ENCODE measurements around the gene MFSD1. TPM values are rescaled to one million over a fixed set of nuclear protein-coding genes. Genes with fewer than 3 reads are reported as not detected.

MFSD1 gene
- total and polyA plus RNA-seq, 2 of the 13 experiments (the other 11 are each of a cell fraction or from before 2014, with no cell fraction given): 17.3 to 37.9 TPM

DNA sequence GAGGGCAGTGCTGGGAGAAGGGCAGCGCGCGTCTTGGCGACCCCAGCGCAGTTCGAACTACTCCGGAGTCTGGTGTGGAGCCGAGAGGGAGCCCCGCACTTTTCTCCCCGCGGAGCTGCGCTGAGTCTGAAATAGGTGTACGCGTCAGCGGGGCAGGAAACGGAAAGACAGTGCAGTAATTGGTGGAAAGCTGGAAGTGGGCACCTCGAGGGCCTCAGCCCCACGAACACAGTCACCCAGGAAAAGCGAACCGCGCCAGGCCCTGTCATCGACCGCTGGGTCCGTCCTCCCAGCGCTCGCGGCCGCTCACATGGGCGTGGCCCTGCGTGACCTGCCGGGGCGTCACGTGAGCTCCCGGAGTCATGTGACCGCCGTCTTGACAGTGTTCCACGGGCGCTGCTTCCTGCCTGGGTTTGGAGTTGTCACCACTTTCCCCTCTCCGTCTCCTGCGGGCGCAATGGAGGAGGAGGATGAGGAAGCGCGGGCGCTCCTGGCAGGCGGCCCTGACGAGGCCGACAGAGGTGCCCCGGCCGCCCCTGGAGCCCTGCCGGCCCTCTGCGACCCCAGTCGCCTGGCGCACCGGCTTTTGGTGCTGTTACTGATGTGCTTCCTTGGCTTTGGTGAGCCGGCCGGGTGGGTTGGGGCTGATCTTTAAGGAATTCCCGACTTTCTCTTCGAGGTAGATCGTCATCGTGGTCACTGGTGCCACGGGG is at the start of gene MFSD1 (continued):
- TF ChIP-seq ZFP62 (CRISPR knock-in tag; IDR thresholded peaks at IDR 0.05) (0 out of 2 replicates have a peak, but pooled peaks have one; percentile 8), XBP1 (CRISPR knock-in tag; IDR thresholded peaks at IDR 0.05) (no peak), ZNF260 (CRISPR knock-in tag; IDR thresholded peaks at IDR 0.05; ENCODE audit: borderline replicate concordance, low read depth) (no peak), KDM5A (IDR thresholded peaks at IDR 0.05; ENCODE audit: borderline replicate concordance, low read length) (peak; percentile 94), ZNF839 (CRISPR knock-in tag; IDR thresholded peaks at IDR 0.05; ENCODE audit: borderline replicate concordance) (no peak), ZNF333 (CRISPR knock-in tag; IDR thresholded peaks at IDR 0.05; ENCODE audit: borderline replicate concordance) (no peak), PHF8 (CRISPR knock-in tag; IDR thresholded peaks at IDR 0.05) (peak; percentile 89), KDM2A (CRISPR knock-in tag; IDR thresholded peaks at IDR 0.05; ENCODE audit: borderline replicate concordance, low read depth) (peak; percentile 98), KLF15 (CRISPR knock-in tag; IDR thresholded peaks at IDR 0.05; ENCODE audit: borderline replicate concordance) (no peak; the same call in 1 of the 2 replicates), ZNF282 (IDR thresholded peaks at IDR 0.05; ENCODE audit: partially characterized antibody) (no peak), CBX1 (IDR thresholded peaks at IDR 0.05; ENCODE audit: low read depth) (peak; percentile 81), ZNF224 (CRISPR knock-in tag; IDR thresholded peaks at IDR 0.05) (0 out of 2 replicates have a peak, but pooled peaks have one; percentile 51), ZSCAN29 (CRISPR knock-in tag; conservative IDR thresholded peaks at IDR 0.05) (no peak), SAFB2 (CRISPR knock-in tag; IDR thresholded peaks at IDR 0.05; ENCODE audit: borderline replicate concordance, low read depth) (no peak), ZNF777 (CRISPR knock-in tag; IDR thresholded peaks at IDR 0.05) (peak; percentile 61; the same call in 1 of the 2 replicates), HDAC6 (IDR thresholded peaks at IDR 0.05; ENCODE audit: low read depth, low read length) (no peak), THAP8 (CRISPR knock-in tag; IDR thresholded peaks at IDR 0.05; ENCODE audit: borderline replicate concordance) (no peak), CCDC6 (CRISPR knock-in tag; IDR thresholded peaks at IDR 0.05) (peak; percentile 62; the same call in 1 of the 2 replicates), ASH2L (IDR thresholded peaks at IDR 0.05; ENCODE audit: insufficient read length, low read depth, low read length) (no peak), ZMYM2 (CRISPR knock-in tag; IDR thresholded peaks at IDR 0.05) (no peak; the same call in 1 of the 2 replicates), ZNF607 (CRISPR knock-in tag; IDR thresholded peaks at IDR 0.05; ENCODE audit: borderline replicate concordance) (no peak), ZNF557 (CRISPR knock-in tag; IDR thresholded peaks at IDR 0.05) (peak; percentile 72; the same call in 1 of the 2 replicates), ZNF678 (CRISPR knock-in tag; IDR thresholded peaks at IDR 0.05) (no peak), HNRNPLL (IDR thresholded peaks at IDR 0.05; ENCODE audit: low read depth, low read length, poor library complexity, severe bottlenecking) (peak; percentile 73)
- TF ChIP-seq, protein P1, sequence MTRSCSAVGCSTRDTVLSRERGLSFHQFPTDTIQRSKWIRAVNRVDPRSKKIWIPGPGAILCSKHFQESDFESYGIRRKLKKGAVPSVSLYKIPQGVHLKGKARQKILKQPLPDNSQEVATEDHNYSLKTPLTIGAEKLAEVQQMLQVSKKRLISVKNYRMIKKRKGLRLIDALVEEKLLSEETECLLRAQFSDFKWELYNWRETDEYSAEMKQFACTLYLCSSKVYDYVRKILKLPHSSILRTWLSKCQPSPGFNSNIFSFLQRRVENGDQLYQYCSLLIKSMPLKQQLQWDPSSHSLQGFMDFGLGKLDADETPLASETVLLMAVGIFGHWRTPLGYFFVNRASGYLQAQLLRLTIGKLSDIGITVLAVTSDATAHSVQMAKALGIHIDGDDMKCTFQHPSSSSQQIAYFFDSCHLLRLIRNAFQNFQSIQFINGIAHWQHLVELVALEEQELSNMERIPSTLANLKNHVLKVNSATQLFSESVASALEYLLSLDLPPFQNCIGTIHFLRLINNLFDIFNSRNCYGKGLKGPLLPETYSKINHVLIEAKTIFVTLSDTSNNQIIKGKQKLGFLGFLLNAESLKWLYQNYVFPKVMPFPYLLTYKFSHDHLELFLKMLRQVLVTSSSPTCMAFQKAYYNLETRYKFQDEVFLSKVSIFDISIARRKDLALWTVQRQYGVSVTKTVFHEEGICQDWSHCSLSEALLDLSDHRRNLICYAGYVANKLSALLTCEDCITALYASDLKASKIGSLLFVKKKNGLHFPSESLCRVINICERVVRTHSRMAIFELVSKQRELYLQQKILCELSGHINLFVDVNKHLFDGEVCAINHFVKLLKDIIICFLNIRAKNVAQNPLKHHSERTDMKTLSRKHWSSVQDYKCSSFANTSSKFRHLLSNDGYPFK (CRISPR knock-in tag; IDR thresholded peaks at IDR 0.05; ENCODE audit: borderline replicate concordance): peak; percentile 69; the same call in 1 of the 2 replicates
- TF ChIP-seq, protein P2, sequence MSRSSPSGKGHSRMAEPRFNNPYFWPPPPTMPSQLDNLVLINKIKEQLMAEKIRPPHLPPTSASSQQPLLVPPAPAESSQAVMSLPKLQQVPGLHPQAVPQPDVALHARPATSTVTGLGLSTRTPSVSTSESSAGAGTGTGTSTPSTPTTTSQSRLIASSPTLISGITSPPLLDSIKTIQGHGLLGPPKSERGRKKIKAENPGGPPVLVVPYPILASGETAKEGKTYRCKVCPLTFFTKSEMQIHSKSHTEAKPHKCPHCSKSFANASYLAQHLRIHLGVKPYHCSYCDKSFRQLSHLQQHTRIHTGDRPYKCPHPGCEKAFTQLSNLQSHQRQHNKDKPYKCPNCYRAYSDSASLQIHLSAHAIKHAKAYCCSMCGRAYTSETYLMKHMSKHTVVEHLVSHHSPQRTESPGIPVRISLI (CRISPR knock-in tag; IDR thresholded peaks at IDR 0.05; ENCODE audit: borderline replicate concordance): no peak

Measured in HepG2 (cell line).